ENCODE results near the gene AIG1.
"Not testable (repeated sequence)": the region's sequence is repeated elsewhere in the genome, so short reads cannot be mapped to it uniquely, and the experiment has no call there.

AIG1 gene

DNA sequence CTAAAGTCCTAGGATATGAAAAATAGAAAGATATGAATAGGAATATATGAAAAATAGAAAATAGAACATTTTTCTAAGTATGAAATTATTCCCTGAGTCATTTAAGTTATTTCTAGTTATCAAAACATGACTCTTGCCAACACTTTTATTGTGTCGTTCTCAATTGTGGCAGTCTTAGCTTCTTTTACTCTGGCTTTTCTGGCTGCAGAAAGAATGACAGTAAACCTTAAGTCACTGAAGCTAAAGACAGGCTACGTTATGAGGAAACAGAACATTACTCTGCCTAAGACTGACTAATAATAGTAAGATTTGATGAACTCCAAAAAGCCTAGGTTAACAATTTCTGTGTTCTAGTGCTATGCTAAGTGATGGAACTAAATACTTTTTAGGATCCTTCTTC, 74.6 kb downstream of the AIG1 start:
- DNase-seq, result no peak

DNA sequence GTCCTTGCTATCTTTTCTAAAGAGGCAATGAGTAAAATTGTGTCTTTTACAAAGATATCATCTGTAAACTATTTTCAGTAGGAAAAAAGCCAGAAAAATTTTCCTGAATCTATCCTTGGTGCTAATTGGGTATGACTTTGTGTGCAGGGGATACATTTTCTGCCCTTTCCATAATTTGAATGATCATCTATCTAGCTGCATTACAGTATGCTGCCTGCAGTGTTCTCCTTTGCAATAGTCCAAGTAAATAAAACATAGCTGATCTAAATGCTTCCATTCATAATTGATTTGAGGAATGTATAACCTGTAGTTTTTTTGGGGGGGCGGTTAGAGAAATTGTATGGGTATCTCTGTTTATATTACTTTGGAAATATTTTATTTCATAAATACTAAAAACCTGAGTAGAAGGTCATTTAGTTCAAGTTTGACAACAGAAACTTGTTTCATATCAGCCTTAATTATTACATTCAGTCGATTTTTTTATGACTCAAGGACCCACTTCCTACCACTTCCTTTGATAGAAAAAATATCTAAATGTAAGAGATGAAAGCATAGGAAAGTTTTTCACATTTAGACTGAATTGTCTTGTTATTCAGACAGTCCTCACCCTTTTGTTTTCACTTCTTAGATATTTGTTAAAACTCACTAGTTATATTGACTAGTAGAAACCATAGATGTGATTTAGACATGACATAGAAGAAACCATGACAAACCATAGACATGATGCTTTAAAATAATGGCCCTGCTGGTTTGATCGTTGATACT, 75.3 kb downstream of the AIG1 start:
- no peak for DNase-seq

- peak; percentile 3 for DNase-seq
These were observed 76.0 kb downstream of the AIG1 start for GRCh38 chr6:143136647-143137046.

DNA sequence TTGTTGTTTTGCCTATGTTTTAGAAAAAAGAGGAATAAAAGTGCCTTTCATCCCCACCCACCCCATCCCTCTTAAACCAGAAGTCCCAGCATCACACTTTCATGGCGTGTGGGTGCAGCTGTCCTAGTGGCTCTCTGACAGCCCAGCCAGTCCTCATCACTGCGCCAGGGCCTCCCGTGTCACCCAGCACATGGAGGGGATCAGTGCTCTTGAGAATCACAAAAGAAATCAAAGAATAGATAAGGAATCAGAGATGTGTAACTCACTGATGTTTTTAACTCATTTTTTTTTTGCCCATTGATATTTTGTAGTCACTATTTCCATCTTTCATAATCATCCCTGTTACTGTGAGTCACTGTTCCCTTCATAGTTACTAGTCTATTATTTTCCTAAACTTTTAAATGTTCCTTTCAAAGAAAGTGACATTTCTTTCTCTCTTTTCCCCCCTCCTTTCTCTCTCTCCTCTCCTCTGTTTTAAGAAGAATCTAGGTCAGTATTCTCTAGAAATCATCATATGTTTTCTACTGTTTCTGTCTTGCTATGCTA, 78.6 kb downstream of the AIG1 start:
- DNase-seq, result no peak

DNA sequence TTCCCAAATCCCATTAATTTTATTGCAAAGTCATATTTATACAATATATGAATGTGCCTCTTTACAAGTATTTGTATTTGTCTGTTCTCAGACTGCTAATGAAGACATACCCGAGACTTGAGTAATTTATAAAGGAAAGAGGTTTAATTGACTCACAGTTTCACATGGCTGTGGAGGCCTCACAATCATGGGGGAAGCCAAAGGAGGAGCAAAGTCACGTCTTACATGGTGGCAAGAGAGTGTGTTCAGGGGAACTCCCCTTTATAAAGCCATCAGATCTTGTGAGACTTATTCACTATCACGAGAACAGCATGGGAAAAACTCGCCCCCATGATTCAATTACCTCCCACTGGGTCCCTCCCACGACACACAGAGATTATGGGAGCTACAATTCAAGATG, 79.2 kb downstream of the AIG1 start:
- not testable (repeated sequence) for DNase-seq

- no peak for DNase-seq
These were observed 80.1 kb downstream of the AIG1 start for GRCh38 chr6:143140767-143141166.

DNA sequence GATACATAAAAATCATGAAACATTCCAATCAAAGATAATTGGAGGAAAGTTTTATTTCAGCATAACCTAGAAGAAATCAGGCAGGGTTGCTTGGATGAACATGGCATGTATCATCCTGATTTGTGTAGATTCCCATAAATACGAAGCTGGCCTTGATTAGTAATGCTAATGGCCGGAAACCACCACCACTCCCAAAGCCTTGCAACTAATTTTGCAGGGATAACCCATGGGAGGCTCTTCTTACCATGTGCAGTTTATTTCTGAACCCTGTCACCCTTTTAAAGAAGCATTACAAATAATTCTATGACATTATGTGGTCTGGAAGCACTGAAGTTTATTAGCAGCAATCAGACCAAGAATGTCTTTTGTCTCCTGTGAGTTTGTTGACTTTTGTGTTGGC, 80.8 kb downstream of the AIG1 start:
- no peak for DNase-seq

DNA sequence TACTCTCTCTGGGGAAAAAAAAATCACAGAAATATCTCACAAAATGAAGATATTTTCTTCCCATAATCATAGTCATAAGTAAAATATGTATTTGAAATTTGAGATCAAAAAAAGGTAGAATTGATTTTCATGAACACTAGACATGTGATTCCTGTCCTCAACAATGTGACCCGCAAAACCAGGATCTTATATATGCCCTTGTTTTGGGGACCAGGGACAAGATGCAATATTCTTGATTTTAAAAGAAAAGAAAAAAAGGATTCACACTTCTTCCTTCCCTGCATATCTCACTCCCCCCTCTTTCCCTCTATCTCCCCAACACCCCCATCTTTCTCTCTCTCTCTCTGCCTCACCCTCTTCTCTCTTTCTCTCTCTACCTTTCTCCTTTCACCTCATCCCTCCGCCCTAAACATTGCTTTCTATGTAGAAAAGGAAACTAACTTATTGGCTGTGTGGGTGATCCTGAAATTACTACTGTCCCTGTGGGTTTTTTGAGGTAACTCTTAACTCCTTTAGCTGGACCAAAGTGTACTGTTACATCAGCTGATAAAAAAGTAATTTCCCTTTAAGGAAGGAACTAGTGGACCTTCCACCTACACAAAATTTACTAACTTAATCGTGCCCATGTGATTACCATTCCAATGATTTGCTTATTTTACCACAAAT, 85.6 kb downstream of the AIG1 start:
- DNase-seq, result no peak

DNA sequence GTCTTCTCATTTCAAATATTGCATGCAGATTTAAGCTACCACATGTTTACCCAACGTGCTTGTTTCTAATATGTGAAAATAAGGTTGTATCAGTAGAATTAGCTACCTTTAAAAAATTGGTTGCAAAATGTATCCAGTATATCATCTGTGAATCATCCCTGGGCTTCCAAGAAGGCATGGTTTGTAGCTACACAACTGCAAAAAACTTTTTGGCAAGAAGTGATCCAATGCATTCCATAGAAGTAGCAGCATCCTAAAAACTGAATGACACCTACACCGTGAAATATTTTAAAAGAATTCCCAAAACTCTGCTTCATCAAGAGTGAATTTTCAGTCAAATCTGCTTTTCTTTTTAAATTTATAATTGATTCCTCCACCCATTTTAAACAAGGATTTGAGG, 89.1 kb downstream of the AIG1 start:
- DNase-seq, result no peak

GRCh38 chr6:143150281-143150680, 89.6 kb downstream of the AIG1 start:
- no peak for DNase-seq

DNA sequence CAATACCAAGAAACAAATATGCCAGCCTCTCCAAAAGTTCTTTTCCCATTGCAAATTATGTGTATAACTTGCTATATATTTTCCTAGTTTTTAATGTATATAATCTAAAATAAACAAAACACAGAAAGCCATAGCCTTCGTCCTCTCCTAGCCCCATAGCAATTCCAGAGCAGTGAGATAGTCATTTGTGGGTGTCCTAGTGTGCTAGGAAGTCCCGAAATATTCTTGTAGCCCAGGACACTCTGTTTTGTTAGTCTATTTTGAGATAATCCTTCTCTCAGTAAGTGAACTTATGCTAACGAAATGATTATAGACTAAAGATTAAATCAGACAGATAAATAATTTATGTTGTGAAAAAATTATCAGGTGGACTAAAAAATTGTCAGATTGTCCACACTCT, 90.7 kb downstream of the AIG1 start:
- no peak for DNase-seq

DNA sequence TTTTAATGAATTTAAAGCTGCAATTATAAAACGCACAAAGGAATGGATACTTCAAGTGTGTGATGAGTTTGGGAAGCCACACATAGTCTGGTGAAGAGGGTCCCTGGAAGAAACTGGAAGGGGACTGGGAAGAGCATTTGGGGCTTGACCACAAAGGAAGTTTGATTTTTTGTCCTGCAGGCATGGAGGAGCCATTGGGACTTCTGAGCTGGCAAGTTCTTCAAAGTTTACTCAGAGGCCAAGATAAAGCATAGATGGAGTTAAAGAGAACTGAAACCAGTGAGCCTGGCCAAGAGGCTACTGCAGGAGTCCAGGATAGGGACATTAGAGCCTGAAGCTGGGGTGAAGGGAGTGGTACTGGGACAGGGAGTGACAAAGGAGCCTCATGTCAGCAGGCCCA, 95.0 kb downstream of the AIG1 start:
- DNase-seq, result no peak

DNA sequence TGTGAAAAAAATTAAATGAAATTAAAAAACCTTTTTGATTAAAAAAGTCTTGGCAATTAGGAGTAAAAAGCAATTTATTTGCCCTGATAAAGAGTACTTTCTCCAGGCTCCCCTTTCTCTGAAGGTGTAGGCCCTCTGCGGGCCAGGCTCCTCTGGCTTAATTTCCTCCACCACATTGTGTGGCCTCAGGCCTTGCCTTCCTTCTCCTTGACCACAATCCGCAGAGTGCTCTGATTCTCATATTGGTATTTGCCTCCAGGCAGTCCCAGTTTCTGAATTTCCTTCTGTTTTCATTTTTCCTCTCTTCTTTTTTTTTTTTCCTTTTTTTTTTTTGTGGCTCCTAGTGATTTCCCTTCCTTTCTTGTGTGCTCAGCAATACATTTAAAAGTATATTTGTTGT, 96.4 kb downstream of the AIG1 start:
- no peak for DNase-seq

GRCh38 chr6:143158113-143158581, 97.5 kb downstream of the AIG1 start:
- no peak for DNase-seq

DNA sequence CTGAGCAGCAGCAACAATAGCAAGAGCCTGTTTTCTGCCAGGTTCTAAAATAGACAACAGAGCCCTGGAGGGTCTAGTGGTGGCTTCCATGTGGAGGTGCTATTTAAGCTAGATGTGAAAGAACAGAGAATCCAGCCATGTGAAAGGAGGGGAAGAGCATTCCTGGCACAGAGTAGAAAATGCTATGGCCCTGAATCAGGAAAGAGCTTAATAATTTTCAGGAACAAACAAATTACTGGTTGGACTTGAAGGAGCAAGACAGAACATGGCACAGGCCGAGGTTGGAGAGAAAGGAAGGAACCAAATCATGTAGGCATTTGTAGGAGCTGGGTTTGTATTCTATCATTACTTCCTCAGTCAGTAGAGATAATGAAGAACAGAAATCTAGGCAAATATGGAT, 98.3 kb downstream of the AIG1 start:
- no peak for DNase-seq

DNA sequence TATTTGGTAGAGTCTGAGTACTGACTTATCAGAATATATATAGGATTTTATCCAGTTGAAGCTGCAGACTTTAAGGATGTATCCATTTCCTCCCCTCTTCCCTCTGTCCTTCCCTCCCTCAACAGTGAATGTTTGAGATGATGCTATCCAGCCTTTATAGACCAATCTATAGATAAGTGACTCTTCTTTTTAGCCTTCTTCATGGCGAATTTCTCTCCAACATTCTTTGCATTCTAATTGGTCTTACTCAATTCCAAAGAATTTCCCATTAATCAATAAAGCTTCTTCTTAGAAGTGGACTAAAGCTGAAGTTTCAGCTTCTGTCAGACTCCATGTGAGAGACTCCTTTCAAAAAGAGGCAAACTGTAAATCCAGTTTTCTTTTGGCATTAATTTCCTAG, 99.3 kb downstream of the AIG1 start:
- DNase-seq, result no peak

- DNase-seq, result no peak
These were observed 99.9 kb downstream of the AIG1 start for GRCh38 chr6:143160439-143161220.

- no peak for DNase-seq
These were observed 102.9 kb downstream of the AIG1 start for GRCh38 chr6:143163621-143164020.

- no peak for DNase-seq
These were observed 103.9 kb downstream of the AIG1 start for GRCh38 chr6:143164565-143165105.

DNA sequence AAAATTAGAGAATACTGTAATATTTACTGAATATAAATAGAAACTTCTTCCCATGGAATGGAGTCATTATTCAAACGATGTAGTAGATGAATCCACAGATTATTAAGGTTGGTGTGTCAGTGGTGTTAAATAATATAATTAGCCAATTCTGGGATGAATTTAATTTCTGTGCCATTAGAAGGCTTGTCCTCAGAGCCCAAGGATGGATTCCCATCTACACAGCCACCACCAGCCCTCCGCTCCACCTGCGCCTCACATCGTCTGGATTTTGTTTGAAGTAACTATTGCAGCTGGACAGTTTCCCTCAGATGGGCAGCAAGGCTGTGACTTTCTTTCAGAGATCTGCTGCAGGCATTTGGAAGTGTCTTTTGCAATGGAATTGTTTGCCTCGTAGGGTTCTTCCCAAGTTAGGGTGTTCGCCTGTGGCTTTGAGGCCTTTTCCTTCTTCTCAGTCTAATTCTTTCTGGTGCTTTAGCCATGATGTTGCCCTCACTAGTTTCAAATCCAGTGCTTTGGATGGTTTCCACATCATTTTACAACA, 104.7 kb downstream of the AIG1 start:
- no peak for DNase-seq

GRCh38 chr6:143166247-143166695, 105.6 kb downstream of the AIG1 start:
- no peak for DNase-seq

DNA sequence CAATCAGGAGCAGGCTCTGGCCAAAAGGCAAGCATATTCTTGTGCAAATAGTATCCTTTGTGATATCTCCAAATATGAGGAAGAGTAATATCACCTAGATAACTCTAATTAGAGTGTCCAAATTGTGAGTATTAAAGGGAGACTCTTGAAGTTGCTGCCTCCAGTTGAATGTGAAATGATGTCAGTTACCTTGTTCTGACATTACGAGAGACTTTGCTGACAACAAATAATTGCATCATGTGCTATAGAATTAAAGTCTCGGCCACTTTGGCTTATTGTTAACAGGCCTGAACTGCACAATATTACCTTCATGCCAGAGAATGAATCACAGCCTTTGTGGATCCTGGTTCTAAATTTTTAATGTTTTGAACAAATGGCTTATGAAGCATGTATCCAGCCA, 106.5 kb downstream of the AIG1 start:
- no peak for DNase-seq

DNA sequence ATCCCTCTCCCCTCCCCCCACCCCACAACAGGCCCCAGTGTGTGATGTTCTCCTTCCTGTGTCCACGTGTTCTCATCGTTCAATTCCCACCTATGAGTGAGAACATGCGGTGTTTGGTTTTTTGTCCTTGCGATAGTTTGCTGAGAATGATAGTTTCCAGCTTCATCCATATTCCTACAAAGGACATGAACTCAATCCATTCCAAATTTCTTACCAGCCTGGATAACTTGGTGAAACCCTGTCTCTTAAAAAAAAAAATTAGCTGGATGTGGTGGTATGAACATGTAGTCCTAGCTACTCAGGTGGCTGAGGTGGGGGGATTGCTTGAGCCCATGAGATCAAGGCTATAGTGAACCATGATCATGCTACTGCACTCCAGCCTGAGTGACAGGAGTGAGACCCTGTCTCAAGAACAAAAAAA, 107.7 kb downstream of the AIG1 start:
- not testable (repeated sequence) for DNase-seq
